RWPE1 (cell line): ENCODE results near the gene TAS2R20.

Source experiments
- CTCF ChIA-PET: fragments of 350-600 bp; sonication (Branson Sonifier 250); formaldehyde crosslinking; extraction: SDS; loops from one replicate; lab custom pipeline; 2021; lab: Yijun Ruan, JAX
- POLR2A ChIA-PET: fragments of 400-600 bp; formaldehyde crosslinking; extraction: SDS; loops from one replicate; lab custom pipeline; 2020; ENCODE audit warnings: antibody characterized with exemption; ENCODE audit not compliant: low non-redundant PET; lab: Yijun Ruan, JAX
- DNase-seq: peaks from one replicate; pipeline ENCODE4 v3.0.0; 2012; ENCODE audit warnings: low spot score
- H3K27ac ChIP-seq: fragments of 450-650 bp; 2 replicates; pipeline ENCODE4 v1.5.1; 2017
- CTCF ChIP-seq: fragments of 450-650 bp; conservative IDR thresholded peaks from 2 replicates; pipeline ENCODE4 v1.5.1; 2017; ENCODE audit warnings: low read depth, mild to moderate bottlenecking

Gene TAS2R20

GRCh38 chr12:10956085-10956484, 42.0 kb downstream of the TAS2R20 start:
- H3K27ac ChIP-seq: no peak overlapping the region
- POLR2A ChIA-PET: no interaction called here
- CTCF ChIA-PET: no interaction called here
- no peak for DNase-seq
- TF ChIP-seq CTCF: no peak

GRCh38 chr12:10952645-10953044, 45.5 kb downstream of the TAS2R20 start:
- no peak for TF ChIP-seq CTCF
- DNase-seq: no peak
- POLR2A ChIA-PET: no interaction called here
- CTCF ChIA-PET: no interaction called here
- no peak overlapping the region for H3K27ac ChIP-seq
